HG03378 (cell line): ENCODE measurements around the gene ZNF407.

Experiments used
- ATAC-seq: cut with Tn5 transposase; IDR thresholded peaks from one replicate; pipeline ENCODE4 v1.9.1; 2021; ENCODE audit warnings: mild to moderate bottlenecking, moderate library complexity; ENCODE audit not compliant: unreplicated experiment

Gene ZNF407

DNA sequence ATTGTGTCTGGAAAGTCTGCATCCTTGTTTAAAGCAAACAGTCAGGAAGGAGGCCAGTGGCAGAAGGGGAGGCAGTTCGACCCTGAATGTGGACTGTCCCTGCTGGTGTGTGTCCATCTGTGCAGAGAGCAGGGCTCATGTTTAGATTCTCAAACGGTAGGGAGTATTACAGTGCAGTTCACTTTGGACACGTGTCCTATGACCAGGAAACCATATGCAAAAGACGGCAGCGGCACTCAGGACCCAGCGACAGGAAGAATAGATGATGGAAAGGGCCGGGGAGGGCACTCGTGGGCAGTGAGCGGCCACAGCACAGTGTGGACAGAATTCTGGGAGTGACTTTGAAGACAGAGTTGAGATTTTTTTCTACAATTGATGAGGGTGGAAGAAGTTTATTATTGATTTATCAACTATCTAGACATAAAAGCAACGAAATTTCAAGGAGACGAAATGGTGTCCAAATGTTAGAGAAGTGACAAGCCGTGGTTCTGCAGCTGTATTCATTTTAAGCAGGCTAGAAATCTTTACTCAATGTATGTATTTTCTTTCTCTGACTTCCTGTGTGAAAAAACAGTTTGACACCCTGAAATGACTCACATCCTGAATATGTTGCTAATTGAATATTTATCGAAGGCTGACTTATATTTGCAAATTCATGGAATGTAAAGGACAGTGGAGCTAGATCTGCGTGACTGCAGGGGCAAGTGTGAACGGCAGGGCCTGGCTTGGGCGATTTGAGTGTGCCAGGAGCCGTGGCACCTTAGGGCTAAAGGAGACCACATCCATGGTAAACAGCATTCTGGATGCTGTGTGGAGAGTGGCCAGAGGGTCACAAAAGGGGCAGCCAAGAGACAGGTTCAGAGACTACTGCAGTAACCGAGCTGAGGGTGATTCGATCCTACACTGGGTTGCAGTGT, 397.1 kb downstream of the ZNF407 start:
- peak; percentile 86 for ATAC-seq

DNA sequence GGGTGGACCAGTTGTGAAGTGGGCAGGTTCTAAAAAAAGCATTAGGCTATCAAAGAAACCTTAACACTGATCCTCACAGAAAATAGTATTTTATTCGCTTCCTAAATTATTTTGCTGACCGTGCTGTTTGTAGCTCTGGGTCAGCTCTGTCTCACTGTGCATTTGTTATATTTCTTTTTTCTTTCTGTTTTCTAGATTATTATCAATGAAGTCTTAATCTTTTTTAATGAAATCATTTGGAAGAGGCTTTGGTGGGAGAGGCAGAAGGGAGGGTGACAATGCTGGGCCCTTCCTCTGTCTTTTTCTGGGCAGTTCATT, 397.7 kb downstream of the ZNF407 start:
- no peak for ATAC-seq

DNA sequence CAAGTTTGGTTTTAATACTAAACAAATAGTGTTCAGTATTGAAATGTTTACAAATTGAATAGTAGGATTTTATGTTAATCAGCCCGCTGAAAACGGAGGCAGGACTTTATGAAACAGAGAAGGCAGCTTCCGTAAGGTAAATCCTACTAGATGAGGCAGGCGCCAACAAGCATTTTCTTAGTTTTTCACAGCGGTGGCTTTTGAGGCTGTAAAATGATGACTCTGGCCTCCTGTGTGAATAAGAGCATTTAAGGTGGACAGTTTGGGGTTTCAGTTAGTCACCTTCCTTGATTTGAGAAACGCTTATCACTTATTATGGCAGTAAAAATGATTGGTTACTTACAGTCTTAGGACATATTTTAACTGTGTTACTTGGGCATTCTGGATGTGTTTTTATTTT, 398.4 kb downstream of the ZNF407 start:
- ATAC-seq, result no peak

DNA sequence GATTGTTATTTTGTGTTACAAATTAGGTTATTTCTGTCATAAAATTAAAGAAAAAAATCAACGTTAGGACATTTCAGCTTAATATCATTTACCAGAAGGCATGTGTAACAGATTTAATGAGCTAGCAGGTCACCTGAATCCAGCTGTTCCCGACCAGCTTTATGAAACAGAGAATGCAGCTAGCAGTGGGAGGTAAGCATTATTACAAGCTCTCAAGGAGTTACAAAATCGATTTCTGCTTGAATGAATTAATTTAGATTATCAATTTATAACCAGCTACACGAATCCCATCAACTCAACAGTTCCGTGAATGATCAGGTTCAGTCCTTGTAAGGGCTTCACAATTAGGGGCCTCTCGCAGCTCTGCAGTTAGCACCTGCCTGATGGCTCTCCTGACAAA, 399.3 kb downstream of the ZNF407 start:
- ATAC-seq, result no peak

DNA sequence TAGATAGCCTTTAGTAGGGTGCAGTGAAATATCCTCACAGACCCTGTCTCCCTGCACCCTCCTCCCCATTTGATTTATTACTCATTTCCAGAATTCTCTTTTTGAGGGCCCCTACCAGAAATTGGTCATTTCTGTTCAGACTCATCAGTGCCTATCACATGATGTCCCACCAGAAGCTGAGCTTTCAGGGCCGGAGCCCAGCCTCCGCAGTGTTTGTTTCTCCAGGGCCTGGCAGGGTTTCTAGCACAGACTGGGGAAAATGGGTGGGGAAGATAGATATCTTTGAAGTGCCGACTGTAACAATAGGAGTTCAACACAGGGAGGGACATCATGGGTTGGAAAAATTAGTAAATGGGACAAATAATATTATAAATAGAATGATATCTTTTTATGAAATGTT, 403.2 kb downstream of the ZNF407 start:
- ATAC-seq, result no peak

DNA sequence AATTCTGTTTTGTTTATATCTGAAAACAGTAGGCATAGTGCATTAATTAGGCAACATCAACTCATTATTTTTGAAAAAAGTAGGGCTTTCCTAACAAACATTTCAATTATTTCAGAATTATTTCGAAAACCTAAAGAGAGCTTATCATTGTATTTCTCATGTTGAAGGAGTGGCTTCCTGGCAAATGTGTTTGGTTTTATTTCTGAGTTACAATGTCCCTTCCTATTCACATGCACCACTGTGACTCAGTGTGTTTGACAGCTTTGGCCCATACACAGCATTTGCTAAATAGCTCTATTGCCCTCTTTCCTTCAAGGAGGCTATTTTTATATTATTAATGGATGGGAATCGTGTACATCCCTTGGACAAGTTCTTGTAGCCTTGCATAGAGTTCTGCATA, 405.4 kb downstream of the ZNF407 start:
- ATAC-seq, result no peak

DNA sequence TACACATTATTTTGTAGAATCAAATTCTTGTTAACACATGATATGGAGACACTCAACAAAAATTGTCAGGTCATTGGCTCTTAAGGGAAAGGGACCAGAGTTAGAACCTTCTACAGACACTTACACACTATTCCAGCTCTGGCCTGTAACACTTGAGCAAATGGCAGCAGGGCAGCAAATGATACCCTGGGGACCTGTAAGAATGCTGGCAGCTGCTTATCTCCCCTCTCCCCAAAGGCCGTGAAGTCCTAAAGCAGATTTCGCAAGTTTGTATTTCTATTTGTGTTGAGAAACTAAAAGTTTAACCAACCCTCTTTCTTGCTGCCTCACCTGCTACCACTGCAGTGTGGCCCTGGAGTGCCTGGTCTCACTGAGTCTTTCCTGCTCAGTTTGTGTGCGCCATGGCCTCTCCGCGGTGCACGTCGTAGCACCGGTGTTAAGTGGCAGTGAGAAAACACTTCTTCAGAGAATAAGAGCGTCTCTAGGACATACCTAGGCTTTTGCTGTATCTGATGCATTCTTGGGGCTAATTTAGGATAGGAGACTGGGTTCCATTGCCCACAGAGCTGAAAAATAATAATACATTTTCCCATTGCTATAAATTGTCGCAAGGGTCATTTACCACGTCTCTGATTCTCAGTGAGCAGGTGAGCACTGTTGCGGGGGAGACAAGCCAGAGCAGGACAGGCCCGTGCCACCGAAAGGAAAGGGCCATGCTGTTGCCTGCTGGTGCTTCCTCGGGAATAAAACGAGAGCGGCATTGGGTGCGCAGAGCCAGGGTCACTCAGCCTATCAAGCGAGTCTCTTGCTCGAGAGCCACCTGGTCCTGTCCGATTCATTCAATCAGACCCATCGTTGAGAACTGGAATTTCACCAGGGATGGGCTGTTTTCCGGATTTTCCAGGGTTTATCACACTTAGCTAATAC, 406.4 kb downstream of the ZNF407 start:
- no peak for ATAC-seq

DNA sequence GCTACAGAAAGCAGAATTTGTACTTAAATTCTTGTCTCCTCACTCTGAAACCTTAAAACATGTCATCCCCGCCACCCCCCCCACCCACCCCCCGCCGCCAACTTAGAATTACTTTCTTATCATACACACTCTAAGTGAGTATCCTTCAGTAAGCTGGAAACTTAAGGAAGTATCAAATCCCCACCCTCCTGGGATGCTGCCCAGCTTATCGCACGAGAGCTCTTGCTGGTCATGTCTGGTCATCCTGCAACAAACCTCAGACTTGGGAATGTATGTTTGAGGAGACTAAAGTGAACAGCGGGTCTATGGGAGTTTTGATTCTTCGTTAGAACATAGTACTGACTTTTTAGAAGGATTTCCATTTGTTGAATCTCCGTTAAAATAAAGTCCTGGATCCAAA, 408.0 kb downstream of the ZNF407 start:
- ATAC-seq, result no peak

DNA sequence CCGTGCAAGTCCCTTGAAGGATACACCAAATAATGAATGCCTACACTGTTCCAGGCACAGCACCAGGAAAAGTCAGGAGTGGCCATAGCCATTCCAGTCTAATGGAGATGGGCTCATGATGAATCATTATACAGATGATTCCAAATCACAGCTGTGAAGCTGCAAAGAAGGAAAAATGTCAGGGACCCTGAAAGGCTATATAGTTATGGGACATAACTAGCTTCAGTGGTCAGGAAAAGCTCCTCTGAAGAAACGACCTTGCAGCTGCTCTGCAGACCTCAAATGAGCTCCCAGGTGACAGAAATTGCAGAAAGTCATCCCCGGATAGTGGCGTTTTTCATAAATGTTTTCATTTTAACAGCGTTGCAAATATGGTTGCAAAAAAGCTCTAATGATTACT, 410.5 kb downstream of the ZNF407 start:
- ATAC-seq, result no peak

DNA sequence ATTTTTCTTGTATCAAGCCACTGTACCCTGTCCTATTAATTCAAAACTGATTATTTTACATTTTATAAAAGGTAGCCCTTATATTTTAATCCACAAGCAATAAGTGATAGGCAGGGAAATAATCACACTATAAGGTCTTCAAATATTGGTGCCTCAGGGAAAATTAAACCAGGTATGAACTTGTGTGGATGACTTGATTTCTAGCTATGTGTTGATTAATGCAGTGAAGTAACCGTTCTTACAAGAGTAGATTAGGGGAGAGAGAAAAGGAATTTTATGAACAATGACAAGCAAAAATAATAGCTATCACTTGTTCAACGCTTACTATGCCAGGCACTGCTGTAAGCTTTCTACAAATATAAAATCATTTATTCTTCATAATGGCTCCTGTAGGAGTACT, 411.6 kb downstream of the ZNF407 start:
- ATAC-seq, result no peak

DNA sequence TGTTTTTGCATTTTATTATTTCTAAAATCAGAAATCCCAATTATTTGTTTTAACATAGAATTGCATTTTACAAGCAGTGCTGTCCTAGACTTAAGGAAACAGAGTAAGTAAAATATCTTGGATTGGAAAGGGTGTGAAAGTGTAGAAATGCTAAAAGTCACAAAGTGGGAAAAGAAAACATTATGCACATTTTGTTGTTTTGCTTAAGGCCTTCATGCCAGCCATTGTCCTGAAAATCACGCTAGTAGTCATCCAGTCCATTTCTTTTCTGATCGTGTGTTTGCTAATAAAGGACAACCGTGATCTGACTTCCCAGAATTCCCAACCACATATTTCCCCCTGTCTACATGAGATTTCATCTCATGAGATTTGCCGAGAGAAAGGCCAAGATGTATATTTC, 412.2 kb downstream of the ZNF407 start:
- ATAC-seq, result no peak

DNA sequence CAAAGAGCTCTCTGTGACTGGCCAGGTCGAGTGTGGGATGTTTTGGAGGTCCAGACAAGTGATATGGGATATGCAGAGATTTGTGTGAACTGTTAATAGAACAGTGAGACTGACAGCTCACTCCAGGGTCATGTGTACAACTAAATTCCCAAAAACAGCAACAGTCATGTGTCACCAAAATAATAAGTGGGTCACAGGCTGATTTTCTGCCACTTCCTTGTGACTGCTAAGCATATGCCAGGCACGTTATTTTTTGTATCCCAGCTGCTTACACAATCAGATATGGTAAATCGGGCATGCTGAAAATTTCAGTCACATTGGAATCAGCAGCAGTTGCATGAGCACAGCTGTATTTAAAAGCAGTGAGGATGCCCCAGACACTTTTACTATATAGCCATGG, 412.6 kb downstream of the ZNF407 start:
- no peak for ATAC-seq

DNA sequence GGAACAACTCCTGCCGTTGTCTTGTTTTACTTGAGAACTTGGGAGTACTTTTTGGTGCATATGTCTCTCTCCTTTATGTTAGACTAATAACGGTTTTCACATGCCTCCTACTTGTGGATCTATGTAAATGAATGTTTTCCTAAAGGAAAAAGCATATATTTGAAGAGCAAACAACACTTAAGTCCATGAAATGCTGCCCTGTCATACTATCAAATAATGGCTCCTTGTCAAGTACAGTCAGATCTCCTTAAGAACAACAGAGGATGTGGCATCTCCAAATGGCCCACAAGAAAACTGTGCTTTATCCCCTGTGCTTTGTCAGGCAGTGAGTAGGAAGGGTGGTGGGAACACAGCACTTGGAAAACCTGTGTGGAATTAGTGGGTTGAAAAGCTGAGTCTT, 413.0 kb downstream of the ZNF407 start:
- no peak for ATAC-seq

DNA sequence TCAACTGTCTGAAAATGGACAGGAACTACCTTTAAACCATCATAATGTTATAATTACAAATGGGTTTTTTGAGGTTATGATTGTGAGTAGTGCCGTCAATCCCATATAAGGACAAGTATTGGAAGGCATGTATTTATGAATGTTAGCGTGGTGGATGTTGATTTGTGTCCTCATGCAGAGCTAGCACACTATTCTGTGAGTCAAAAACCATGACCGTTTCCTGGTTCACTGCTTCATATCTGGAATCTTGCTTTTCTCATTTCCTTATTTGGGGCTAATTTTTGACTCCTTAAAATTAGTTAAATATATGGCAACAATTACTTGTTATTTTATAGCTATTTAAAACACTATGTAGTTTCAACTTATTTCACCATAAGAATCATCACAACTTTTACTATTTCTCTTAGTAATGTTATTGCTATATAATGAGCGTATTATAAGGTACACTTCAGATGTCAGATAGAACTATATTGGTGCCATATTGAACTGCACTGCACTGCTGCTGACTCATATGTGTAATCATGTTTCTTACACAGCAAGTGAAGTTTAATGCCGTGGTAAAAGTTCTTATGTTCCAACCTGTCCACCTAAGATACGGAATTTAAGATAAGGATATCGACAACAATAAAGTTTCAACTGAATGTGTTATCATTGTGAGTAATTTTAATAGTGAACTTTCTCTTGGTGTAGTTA, 418.5 kb downstream of the ZNF407 start:
- peak; percentile 94 for ATAC-seq

DNA sequence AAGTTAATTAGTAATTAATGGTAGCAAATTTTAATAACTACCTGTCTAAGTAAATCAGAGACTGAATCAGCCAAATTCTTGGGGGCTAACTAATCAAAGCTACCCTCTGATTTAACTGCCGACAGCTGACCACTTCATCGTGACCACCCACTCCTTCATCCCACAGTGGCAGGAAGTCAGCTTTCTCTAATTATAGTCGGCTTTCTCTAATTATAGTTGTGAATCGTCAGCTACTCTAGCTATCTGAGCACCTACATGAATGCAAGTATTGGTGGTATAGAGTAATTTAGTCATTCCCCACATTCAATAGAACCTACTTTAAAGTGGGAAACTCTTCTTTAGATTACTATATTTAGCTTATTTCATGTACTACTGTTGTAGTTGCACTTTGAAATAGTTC, 425.8 kb downstream of the ZNF407 start:
- peak; percentile 72 for ATAC-seq

DNA sequence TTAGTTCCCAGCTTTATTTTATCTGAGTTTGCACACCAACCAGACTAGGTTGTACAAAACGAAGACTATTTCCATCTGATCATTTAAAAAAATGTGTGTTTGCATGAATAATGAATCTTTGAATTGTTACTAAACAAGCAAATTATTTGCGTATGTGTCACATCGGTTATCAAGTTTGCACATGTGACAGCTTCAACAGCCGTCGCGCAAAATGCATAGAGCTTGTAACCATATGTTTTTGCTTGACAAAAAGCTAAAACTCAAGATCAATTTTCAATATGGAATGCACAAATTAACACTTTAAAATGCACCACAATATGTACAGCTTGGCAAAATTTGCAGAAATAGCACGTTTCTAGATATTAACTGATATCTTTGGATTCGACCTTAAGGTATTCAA, 427.2 kb downstream of the ZNF407 start:
- no peak for ATAC-seq

DNA sequence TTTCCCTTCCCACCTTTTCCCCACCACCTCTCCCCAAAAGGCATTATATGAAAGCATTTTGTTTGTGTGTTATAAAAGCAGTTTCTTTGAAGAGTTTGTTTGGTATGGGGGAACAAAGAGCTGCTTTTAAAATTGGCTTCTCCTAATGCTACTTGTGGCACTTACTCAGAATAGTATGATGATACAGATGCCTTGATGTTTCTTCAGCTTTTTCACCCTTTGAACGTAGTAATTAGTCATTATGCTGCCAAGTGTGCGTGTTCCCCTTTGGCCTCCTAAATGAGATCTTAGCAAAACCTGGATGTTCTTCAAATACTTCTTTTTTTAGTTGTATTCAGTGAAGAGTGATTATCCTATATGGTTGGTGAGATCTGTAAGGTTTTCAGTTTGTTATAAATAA, 427.9 kb downstream of the ZNF407 start:
- ATAC-seq, result no peak

DNA sequence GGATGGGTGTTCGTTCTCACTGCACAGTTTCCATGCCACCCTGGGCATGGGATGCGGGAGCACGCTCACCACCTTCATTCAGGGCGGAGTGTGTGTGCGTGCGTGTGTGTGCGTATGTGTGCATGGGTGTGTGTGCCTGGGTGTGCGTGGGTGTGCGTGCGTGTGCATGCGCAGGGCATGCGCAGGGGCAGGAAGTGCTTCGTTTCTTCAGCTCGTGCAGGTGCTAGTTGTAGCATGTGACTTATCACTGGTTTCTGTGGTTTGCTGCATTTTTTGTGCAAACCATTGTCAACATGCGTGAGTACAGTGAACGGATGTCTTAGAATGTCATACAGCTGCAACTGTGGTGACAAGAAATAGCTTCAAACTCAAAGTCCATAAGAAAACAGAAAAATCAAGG, 431.8 kb downstream of the ZNF407 start:
- no peak for ATAC-seq

DNA sequence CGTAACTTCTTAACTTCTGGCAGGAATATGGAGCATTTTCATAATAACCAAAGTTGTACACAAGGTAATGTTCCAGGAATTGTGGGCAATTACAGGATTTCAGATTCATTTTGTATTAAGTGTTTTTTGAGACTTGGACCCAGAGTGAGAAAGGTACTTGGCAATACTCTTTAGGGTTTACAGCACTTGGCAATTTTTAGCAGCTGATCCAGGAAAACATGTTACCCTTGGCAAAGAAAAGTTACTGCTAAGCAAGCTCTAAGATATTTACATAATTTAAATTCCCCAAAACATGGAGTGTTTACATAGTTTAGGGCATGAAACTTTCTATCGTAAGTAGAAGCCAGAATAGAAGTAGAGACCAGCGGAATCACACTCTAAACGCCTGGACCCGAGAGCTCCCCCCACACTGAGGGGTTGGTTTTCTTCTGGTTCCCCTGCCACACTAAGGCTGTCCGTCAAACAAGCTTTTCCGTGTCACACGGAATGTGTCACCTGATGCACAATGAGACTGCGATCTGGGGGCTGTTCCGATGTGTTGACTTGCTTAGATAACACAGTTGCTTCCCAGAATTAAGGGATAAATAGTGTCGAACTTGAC, 434.1 kb downstream of the ZNF407 start:
- no peak for ATAC-seq

DNA sequence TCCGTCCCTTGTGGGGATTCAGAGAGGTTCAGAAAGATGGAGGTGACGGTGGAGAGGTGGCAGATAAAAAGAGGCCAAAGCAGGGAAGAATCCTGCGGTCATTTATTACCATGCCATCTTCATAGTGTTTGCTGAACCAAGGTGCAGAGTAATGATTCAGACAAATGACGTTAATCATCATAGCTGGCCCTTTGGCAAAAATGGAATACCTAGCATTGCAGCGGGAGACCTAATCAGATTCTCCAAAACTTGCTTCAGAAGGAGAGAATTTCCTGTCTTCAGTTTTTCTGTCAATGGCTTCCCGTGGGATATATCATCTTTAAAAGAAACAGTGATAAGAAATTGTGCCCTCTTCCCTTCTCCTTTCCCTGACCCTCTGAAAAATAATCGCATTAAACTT, 435.8 kb downstream of the ZNF407 start:
- ATAC-seq, result no peak

DNA sequence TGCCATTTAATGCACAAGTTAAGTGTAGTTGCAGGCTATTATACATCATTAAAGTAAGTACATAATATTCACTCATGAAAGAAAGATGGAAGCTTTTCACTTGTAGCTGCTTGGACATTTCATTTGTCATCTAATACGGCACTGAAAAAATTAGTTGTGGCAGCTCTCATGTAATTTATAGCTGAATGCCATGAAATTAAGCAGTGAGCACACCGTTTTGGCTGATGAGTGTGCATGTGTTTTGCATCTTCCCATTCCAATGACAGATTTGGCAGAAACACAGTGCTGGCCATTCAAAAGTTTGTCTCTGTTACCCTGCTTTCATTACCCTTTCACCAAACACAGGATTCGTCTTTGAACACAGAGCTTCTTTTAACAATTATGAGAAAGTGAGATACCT, 437.3 kb downstream of the ZNF407 start:
- no peak for ATAC-seq
